ENCODE data around the gene DMBX1.

Gene DMBX1

GRCh38 chr1:46471848-46472492 is 17.7 kb upstream of the DMBX1 start:
- H3F3A ChIP-seq (ENCODE audit: insufficient read depth, low read length): no peaks in the 10 kb centered on the region
- H3K4me1 ChIP-seq (ENCODE audit: insufficient read depth, low read length, severe bottlenecking): no peaks in the 10 kb centered on the region
- H3K27me3 ChIP-seq (ENCODE audit: insufficient read depth, low read length): no peaks in the 10 kb centered on the region
- no peaks in the 10 kb centered on the region for H3K9me2 ChIP-seq (ENCODE audit: low read depth, low read length)
- H3K4me3 ChIP-seq (ENCODE audit: low read depth, low read length, poor library complexity, severe bottlenecking): no peak overlapping the region
- H3K79me2 ChIP-seq (ENCODE audit: insufficient read depth, low read length): no peaks in the 10 kb centered on the region
- no peak overlapping the region for H3K9ac ChIP-seq (ENCODE audit: low read length)
- H3K9me3 ChIP-seq (ENCODE audit: low read length): no peaks in the 10 kb centered on the region
- H3K4me2 ChIP-seq (ENCODE audit: low read length): no peak overlapping the region
- TF ChIP-seq CTCF (IDR thresholded peaks at IDR 0.05; ENCODE audit: low read length) (no peak), EZH2 (IDR thresholded peaks at IDR 0.05; ENCODE audit: borderline replicate concordance, low read length) (no peak)
- H4K20me1 ChIP-seq (ENCODE audit: insufficient read depth, low read length): no peaks in the 10 kb centered on the region
- H3K36me3 ChIP-seq (ENCODE audit: insufficient read depth, low read length): no peaks in the 10 kb centered on the region
- H2AFZ ChIP-seq (ENCODE audit: low read length): no peak overlapping the region
- H3K27ac ChIP-seq (ENCODE audit: low read depth, low read length, poor library complexity, severe bottlenecking): no peak overlapping the region

- H3K9me3 ChIP-seq (ENCODE audit: low read length): no peaks in the 10 kb centered on the region
- H3K4me3 ChIP-seq (ENCODE audit: low read depth, low read length, poor library complexity, severe bottlenecking): no peak overlapping the region
- H3K4me1 ChIP-seq (ENCODE audit: insufficient read depth, low read length, severe bottlenecking): no peaks in the 10 kb centered on the region
- TF ChIP-seq CTCF (IDR thresholded peaks at IDR 0.05; ENCODE audit: low read length) (no peak), EZH2 (IDR thresholded peaks at IDR 0.05; ENCODE audit: borderline replicate concordance, low read length) (no peak)
- H2AFZ ChIP-seq (ENCODE audit: low read length): no peak overlapping the region
- H3K4me2 ChIP-seq (ENCODE audit: low read length): no peak overlapping the region
- H3K79me2 ChIP-seq (ENCODE audit: insufficient read depth, low read length): no peaks in the 10 kb centered on the region
- no peak overlapping the region for H3K27ac ChIP-seq (ENCODE audit: low read depth, low read length, poor library complexity, severe bottlenecking)
- no peak overlapping the region for H3K9ac ChIP-seq (ENCODE audit: low read length)
- no peaks in the 10 kb centered on the region for H3K9me2 ChIP-seq (ENCODE audit: low read depth, low read length)
- no peaks in the 10 kb centered on the region for H3K27me3 ChIP-seq (ENCODE audit: insufficient read depth, low read length)
- H3F3A ChIP-seq (ENCODE audit: insufficient read depth, low read length): no peaks in the 10 kb centered on the region
- no peaks in the 10 kb centered on the region for H4K20me1 ChIP-seq (ENCODE audit: insufficient read depth, low read length)
- no peaks in the 10 kb centered on the region for H3K36me3 ChIP-seq (ENCODE audit: insufficient read depth, low read length)
Measured at GRCh38 chr1:46472498-46473181, 17.0 kb upstream of the DMBX1 start.

- H3F3A ChIP-seq (ENCODE audit: insufficient read depth, low read length): no peaks in the 10 kb centered on the region
- H3K27ac ChIP-seq (ENCODE audit: low read depth, low read length, poor library complexity, severe bottlenecking): no peak overlapping the region
- no peak overlapping the region for H3K9ac ChIP-seq (ENCODE audit: low read length)
- H2AFZ ChIP-seq (ENCODE audit: low read length): no peak overlapping the region
- no peaks in the 10 kb centered on the region for H3K4me1 ChIP-seq (ENCODE audit: insufficient read depth, low read length, severe bottlenecking)
- no peaks in the 10 kb centered on the region for H4K20me1 ChIP-seq (ENCODE audit: insufficient read depth, low read length)
- H3K4me2 ChIP-seq (ENCODE audit: low read length): no peak overlapping the region
- no peak for TF ChIP-seq CTCF (IDR thresholded peaks at IDR 0.05; ENCODE audit: low read length)
- no peaks in the 10 kb centered on the region for H3K27me3 ChIP-seq (ENCODE audit: insufficient read depth, low read length)
- H3K4me3 ChIP-seq (ENCODE audit: low read depth, low read length, poor library complexity, severe bottlenecking): no peak overlapping the region
- no peaks in the 10 kb centered on the region for H3K9me2 ChIP-seq (ENCODE audit: low read depth, low read length)
- no peaks in the 10 kb centered on the region for H3K9me3 ChIP-seq (ENCODE audit: low read length)
- no peaks in the 10 kb centered on the region for H3K36me3 ChIP-seq (ENCODE audit: insufficient read depth, low read length)
- H3K79me2 ChIP-seq (ENCODE audit: insufficient read depth, low read length): no peaks in the 10 kb centered on the region
Measured at GRCh38 chr1:46473991-46474390, 15.6 kb upstream of the DMBX1 start.
